K562 (cell line): Measurements from ENCODE around the gene SLC22A1. TPM values are rescaled to one million over a fixed set of nuclear protein-coding genes. Genes with fewer than 3 reads are reported as not detected.

Experiments used
- BHLHE40 ChIP-seq: IDR thresholded peaks from 2 replicates; pipeline ENCODE4 v1.6.1; 2011; ENCODE audit warnings: low read length, improper control_type of control experiment
- CCNT2 ChIP-seq: IDR thresholded peaks from 2 replicates; pipeline ENCODE4 v1.6.1; 2011; ENCODE audit warnings: borderline replicate concordance, low read depth, mild to moderate bottlenecking, moderate library complexity, mixed read lengths, low read length; ENCODE audit not compliant: insufficient read length; ENCODE audit errors: extremely low read depth
- HDAC3 ChIP-seq: fragments of 450-650 bp; IDR thresholded peaks from 2 replicates; pipeline ENCODE4 v1.6.1; 2018; ENCODE audit warnings: borderline replicate concordance, mild to moderate bottlenecking, moderate library complexity; ENCODE audit not compliant: partially characterized antibody
- IRF1 ChIP-seq: sonication (generic); formaldehyde crosslinking; IDR thresholded peaks from 2 replicates; pipeline ENCODE4 v1.8.0; 2022; ENCODE audit warnings: missing genetic modification reagents, mild to moderate bottlenecking, borderline replicate concordance
- RAD51 ChIP-seq: fragments of 450-650 bp; IDR thresholded peaks from 2 replicates; pipeline ENCODE4 v1.7.1; 2016; ENCODE audit warnings: low read depth, mild to moderate bottlenecking, borderline replicate concordance
- RB1 ChIP-seq: fragments of 450-650 bp; IDR thresholded peaks from 2 replicates; pipeline ENCODE4 v1.6.1; 2017; ENCODE audit warnings: low read depth, mild to moderate bottlenecking
- RREB1 ChIP-seq: fragments of 250-450 bp; sonication (Bioruptor Pico); IDR thresholded peaks from 2 replicates; pipeline ENCODE4 v1.4.0; 2020
- TCFL5 ChIP-seq: fragments of 250-450 bp; sonication (Bioruptor Pico); conservative IDR thresholded peaks from 2 replicates; pipeline ENCODE4 v1.6.1; 2021; ENCODE audit warnings: mild to moderate bottlenecking, moderate library complexity, matching md5 sums
- ZNF253 ChIP-seq: fragments of 250-450 bp; sonication (Bioruptor Pico); conservative IDR thresholded peaks from 2 replicates; pipeline ENCODE4 v1.6.1; 2021; ENCODE audit warnings: mild to moderate bottlenecking
- ZNF639 ChIP-seq, 2 experiments: fragments of 200-800 bp in 1 of 2; sonication (Bioruptor generic) in 1 of 2; sonication (generic) in 1 of 2; formaldehyde crosslinking in 1 of 2; IDR thresholded peaks in 1 of 2; conservative IDR thresholded peaks in 1 of 2; 2 replicates each; pipeline versions ENCODE4 v1.5.0 to v1.6.1; 2016 to 2020; ENCODE audit warnings: missing compliant biosample characterization in 1 of 2, missing genetic modification characterization in 1 of 2, missing genetic modification reagents in 1 of 2
- polyA plus RNA-seq, 8 experiments: library from polyadenylated mRNA; depleted of rRNA in 4 of 8; stranded (reverse) in 5 of 8; unstranded in 3 of 8; fragments of >200 nt; fragmentation: Nextera tagmentation in 2 of 8; fragmentation: Illumina TruSeq in 1 of 8; extraction: Ambion mirVana in 2 of 8; extraction: Trizol in 1 of 8; gene quantifications; 2 replicates each; pipeline versions ENCODE4 v1.2.1 to v1.2.3, GENCODE V29; 2011 to 2014; ENCODE audit warnings: inconsistent platforms in 1 of 8, missing spikeins in 1 of 8
- total RNA-seq, 7 experiments: library from RNA; depleted of rRNA in 6 of 7; stranded (reverse); fragments of >200 nt in 6 of 7; fragmentation: Illumina TruSeq in 2 of 7; extraction: Trizol in 2 of 7; gene quantifications; 2 replicates each; pipeline versions ENCODE4 v1.2.1 to v1.2.3, GENCODE V29; 2011 to 2021; ENCODE audit warnings: low replicate concordance in 1 of 7

The SLC22A1 gene
- total and polyA plus RNA-seq, 9 of the 15 experiments (the other 6 are each of a cell fraction or from before 2014, with no cell fraction given), result 0.11 to 0.60 (median 0.26) TPM; not detected in 4

- TF ChIP-seq RREB1 (0 out of 2 replicates have a peak, but pooled peaks have one; percentile 13), ZNF253 (CRISPR knock-in tag) (no peak), HDAC3 (peak; percentile 98), IRF1 (CRISPR knock-in tag) (no peak), RAD51 (peak; percentile 41), RB1 (peak; percentile 61), TCFL5 (CRISPR knock-in tag) (no peak), ZNF639 (CRISPR knock-in tag; conservative IDR thresholded peaks at IDR 0.05 in 1 of 2, IDR thresholded peaks at IDR 0.05 in 1 of 2) (peak in 1 of 2 experiments; percentile 95; a peak in 2 of 4 replicates), CCNT2 (peak; percentile 99), BHLHE40 (peak; percentile 85)
Measured at GRCh38 chr6:160101277-160102205, 20.1 kb upstream of the SLC22A1 start (continued).
